ENCODE measurements around the gene MSI2.

MSI2 gene

DNA sequence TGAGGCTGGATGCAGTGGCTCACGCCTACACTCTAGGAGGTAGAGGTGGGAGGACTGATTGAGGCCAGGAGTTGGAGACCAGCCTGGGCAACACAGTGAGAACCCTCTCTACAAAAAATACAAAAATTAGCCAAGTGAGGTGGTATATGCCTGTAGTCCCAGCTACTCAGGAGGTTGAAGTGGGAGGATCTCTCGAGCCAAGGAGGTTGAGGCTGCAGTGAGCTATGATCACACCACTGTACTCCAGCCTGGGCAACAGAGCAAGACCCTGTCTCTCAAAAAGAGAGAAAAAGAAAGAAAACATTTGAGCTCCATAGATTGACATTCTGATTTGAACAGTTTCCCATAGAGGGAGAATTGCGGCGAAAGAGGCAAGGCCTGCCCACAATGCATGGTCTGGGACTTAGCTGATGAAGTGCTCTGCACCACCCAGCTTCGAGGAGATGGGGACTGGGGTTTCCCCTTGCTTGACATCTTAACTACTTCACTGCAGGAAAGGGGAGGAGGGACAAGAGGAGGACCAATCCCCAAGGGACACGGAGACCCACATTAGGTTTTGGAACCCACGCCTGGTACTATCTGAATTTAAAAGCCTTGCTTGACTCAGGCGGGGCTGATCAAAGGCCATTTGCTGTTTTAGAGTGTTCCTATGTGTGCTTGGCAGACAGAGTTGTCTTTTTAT lies 21.7 kb downstream of the MSI2 start:
- Histone ChIP-seq H3K4me1 (ENCODE audit: control insufficient read depth, insufficient read depth, low read length) (no peaks in the 10 kb centered on the region), H3K36me3 (ENCODE audit: control insufficient read depth, insufficient read depth, low read length) (no peaks in the 10 kb centered on the region), H3K4me3 (ENCODE audit: low read length) (no peak overlapping the region), H3K27ac (ENCODE audit: low read depth, low read length) (no peak overlapping the region), H3K9ac (ENCODE audit: low read length) (no peak overlapping the region), H3K27me3 (ENCODE audit: control insufficient read depth, insufficient read depth, low read length) (no peaks in the 10 kb centered on the region)

DNA sequence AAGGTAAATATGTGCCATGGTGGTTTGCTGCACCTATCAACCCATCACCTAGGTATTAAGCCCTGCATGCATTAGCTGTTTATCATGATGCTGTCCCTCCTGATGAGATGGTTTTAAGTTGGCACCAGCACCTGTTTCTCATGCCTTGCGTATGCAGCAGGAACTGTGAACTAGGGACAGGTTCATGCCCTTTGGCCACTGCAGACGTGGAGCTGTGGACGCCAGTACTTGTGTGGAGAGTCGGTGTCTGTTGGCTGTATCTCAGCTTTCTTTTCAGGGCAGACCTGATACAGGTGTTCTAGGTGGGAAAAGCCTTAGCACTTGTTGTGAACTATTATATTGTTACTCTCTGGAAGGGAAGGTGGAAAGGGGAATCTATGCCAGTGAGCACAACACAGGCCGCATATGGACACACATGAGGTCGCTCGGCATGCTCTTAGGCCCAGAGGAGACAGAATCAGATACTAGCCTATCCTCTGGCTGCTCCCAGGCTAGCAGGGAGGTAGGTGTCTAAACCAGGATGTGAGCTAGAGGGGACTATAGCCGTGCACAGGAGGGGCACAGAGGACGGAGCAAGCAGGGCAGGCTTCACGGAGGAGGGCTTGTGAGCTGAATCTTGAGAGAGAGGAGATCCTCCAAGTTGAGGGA lies 22.5 kb downstream of the MSI2 start:
- Histone ChIP-seq H3K9ac (ENCODE audit: low read length) (no peak overlapping the region), H3K27me3 (ENCODE audit: control insufficient read depth, insufficient read depth, low read length) (no peaks in the 10 kb centered on the region), H3K4me3 (ENCODE audit: low read length) (no peak overlapping the region), H3K27ac (ENCODE audit: low read depth, low read length) (no peak overlapping the region), H3K36me3 (ENCODE audit: control insufficient read depth, insufficient read depth, low read length) (no peaks in the 10 kb centered on the region), H3K4me1 (ENCODE audit: control insufficient read depth, insufficient read depth, low read length) (no peaks in the 10 kb centered on the region)

DNA sequence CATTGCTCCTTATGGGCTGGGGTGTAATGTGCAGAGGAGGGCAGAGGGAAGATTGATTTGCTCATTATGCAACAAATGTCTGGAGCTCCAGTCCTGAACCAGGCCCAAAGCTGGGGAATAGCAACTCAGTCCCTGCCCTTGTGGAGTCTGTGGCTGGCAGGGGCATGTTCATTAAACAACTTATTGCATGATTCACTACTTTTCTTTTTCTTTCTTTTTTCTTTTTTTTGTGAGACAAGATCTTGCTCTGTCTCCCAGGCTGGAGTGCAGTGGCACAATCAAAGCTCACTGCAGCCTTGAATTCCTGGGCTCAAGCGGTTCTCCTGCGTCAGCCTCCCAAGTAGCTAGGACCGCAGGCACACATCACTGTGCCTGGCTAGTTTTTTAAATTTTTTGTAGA lies 23.1 kb downstream of the MSI2 start:
- H3K9ac ChIP-seq (ENCODE audit: low read length), result no peak overlapping the region
- H3K4me1 ChIP-seq (ENCODE audit: control insufficient read depth, insufficient read depth, low read length), result no peaks in the 10 kb centered on the region
- H3K27me3 ChIP-seq (ENCODE audit: control insufficient read depth, insufficient read depth, low read length), result no peaks in the 10 kb centered on the region
- H3K36me3 ChIP-seq (ENCODE audit: control insufficient read depth, insufficient read depth, low read length), result no peaks in the 10 kb centered on the region
- no peak overlapping the region for H3K27ac ChIP-seq (ENCODE audit: low read depth, low read length)
- no peak overlapping the region for H3K4me3 ChIP-seq (ENCODE audit: low read length)

DNA sequence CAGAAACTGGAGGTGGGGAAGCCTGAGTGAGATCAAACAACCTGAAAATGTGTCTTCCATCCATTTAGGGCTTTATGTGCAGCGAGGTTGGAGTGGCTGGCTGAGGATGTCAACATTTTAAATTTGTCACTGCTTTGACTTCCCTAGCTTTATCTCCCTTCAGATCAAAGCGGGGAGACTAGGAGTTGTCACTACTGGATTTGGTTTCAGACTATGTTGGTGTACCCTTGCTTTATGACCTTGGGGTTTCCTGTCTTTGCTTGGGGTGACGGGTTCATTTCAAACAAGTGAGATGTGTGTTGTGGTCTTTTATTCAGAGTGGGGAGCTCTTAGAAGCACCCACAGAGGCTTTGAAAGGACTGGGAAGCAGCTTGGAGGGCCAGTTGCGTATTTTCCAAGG lies 25.6 kb downstream of the MSI2 start:
- Histone ChIP-seq H3K4me3 (ENCODE audit: low read length) (no peak overlapping the region), H3K27me3 (ENCODE audit: control insufficient read depth, insufficient read depth, low read length) (no peaks in the 10 kb centered on the region), H3K4me1 (ENCODE audit: control insufficient read depth, insufficient read depth, low read length) (no peaks in the 10 kb centered on the region), H3K27ac (ENCODE audit: low read depth, low read length) (no peak overlapping the region), H3K36me3 (ENCODE audit: control insufficient read depth, insufficient read depth, low read length) (no peaks in the 10 kb centered on the region), H3K9ac (ENCODE audit: low read length) (no peak overlapping the region)

- no peak overlapping the region for H3K4me3 ChIP-seq (ENCODE audit: low read length)
- H3K36me3 ChIP-seq (ENCODE audit: control insufficient read depth, insufficient read depth, low read length), result no peaks in the 10 kb centered on the region
- no peak overlapping the region for H3K9ac ChIP-seq (ENCODE audit: low read length)
- H3K27ac ChIP-seq (ENCODE audit: low read depth, low read length), result no peak overlapping the region
- H3K27me3 ChIP-seq (ENCODE audit: control insufficient read depth, insufficient read depth, low read length), result no peaks in the 10 kb centered on the region
- H3K4me1 ChIP-seq (ENCODE audit: control insufficient read depth, insufficient read depth, low read length), result no peaks in the 10 kb centered on the region
Observed at GRCh38 chr17:57282296-57282695, 26.0 kb downstream of the MSI2 start.

DNA sequence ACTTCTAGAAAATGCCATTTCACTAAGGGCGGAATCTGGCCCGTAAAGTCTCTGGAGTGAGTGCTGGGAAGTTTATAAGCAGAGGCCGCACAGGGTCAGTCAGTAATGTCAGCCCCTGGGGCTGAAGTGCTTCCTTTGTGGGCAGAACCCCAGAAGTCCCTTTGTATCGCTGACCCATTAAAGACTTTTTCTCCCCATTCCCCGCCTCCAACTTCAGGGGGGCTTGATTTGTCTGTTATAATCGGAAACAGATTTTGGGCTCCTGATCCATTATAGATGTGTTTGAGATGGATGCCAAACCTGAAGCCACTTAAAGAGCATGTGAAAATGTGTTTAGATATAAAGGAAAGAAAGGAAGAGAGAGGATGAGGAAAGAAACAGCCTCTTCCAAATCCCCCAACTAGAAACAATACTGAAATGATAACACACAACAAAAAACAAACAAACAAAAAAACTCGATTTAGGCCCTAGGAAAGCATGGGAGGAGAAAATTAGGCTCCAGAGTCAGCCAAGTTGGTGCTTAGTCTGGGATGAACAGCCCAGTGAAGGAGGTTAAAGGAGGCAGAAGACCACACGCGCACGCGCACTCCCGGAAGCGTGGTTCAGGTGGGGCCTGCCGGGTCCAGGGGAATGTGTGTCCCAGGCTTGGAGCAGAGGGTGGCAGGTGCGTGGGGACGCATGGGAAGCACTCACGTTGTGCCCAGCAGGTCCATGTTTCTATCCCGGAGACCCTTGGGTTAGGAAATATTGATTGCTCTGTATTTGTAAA lies 27.1 kb downstream of the MSI2 start:
- no peaks in the 10 kb centered on the region for H3K36me3 ChIP-seq (ENCODE audit: control insufficient read depth, insufficient read depth, low read length)
- H3K4me3 ChIP-seq (ENCODE audit: low read length), result no peak overlapping the region
- H3K27ac ChIP-seq (ENCODE audit: low read depth, low read length), result no peak overlapping the region
- no peak overlapping the region for H3K9ac ChIP-seq (ENCODE audit: low read length)
- H3K4me1 ChIP-seq (ENCODE audit: control insufficient read depth, insufficient read depth, low read length), result peaks cover 6% of the 10 kb centered on the region
- no peaks in the 10 kb centered on the region for H3K27me3 ChIP-seq (ENCODE audit: control insufficient read depth, insufficient read depth, low read length)

DNA sequence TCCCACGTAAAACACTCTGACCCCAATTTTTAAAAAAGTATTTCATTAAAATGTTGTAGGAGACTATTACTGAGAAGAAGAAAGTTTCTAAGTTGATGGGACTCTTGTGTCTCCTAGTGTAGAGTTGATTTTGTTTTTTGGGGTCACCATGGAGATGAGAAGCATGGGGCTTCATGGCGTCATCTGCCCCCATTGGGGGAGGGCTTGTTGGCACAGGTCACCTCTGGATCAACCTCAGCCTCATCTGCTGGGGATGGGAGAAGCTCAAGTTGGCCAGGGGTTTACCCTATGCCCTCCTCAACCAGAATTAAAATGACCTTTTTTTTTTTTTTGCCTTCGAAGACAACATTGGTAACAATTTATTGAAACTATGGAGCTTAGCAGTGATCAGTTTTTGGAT lies 28.3 kb downstream of the MSI2 start:
- no peaks in the 10 kb centered on the region for H3K27me3 ChIP-seq (ENCODE audit: control insufficient read depth, insufficient read depth, low read length)
- no peaks in the 10 kb centered on the region for H3K36me3 ChIP-seq (ENCODE audit: control insufficient read depth, insufficient read depth, low read length)
- H3K4me1 ChIP-seq (ENCODE audit: control insufficient read depth, insufficient read depth, low read length), result peaks cover 11% of the 10 kb centered on the region
- H3K4me3 ChIP-seq (ENCODE audit: low read length), result no peak overlapping the region
- no peak overlapping the region for H3K9ac ChIP-seq (ENCODE audit: low read length)
- no peak overlapping the region for H3K27ac ChIP-seq (ENCODE audit: low read depth, low read length)

DNA sequence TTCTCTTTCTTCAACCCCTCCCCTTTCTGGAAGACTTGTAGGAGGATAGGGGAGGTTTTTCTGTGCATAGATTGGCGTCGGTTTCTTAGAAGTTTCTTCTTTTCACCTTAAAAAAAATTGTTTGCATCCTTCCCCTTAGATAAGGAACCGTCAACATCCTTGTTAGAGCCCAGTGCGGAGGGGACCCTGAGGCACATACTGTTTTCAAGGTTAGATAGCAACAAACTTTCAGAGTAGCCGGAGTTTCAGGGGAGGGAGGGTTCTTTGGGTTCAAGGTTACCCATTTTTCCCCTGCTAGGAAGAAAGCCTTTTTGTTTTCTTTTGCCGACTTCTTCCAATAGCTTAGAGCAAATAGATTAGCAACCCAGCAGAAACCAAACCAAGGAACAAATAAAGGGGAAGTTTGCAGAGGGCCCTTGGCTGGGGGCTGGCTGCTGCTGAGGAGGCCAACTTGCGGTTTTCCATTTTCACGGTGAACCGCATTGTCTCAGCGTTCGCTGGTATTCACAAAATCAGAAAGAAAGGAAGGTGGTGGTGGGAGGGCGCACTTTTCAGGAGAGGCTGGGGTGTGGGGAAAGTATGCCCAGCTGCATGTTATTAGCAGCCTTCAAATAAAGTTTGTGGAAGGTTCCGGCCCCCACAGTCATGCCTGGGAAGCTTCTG lies 28.8 kb downstream of the MSI2 start:
- H3K27me3 ChIP-seq (ENCODE audit: control insufficient read depth, insufficient read depth, low read length), result no peaks in the 10 kb centered on the region
- H3K36me3 ChIP-seq (ENCODE audit: control insufficient read depth, insufficient read depth, low read length), result no peaks in the 10 kb centered on the region
- H3K9ac ChIP-seq (ENCODE audit: low read length), result no peak overlapping the region
- H3K4me3 ChIP-seq (ENCODE audit: low read length), result no peak overlapping the region
- H3K27ac ChIP-seq (ENCODE audit: low read depth, low read length), result no peak overlapping the region
- peaks cover 16% of the 10 kb centered on the region for H3K4me1 ChIP-seq (ENCODE audit: control insufficient read depth, insufficient read depth, low read length)

DNA sequence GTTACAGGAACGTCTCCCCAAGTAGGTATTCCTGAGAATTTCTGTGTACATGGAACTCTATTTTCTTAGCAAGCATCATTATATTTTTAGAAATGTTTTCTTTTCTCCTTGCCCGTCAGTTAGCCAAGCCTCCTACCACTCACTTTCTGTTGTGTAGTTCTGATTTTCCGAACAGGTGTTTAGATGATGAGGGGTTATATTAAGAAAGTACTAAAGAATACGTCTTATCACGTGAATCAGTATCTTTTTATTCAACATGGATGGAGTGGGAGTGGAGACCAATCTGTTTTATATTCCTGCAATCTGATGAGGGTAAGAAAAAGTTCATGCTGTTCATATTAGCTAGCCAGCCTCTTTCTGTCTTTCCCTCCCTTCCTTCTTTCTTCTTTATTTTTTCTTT lies 29.4 kb downstream of the MSI2 start:
- no peaks in the 10 kb centered on the region for H3K36me3 ChIP-seq (ENCODE audit: control insufficient read depth, insufficient read depth, low read length)
- no peak overlapping the region for H3K4me3 ChIP-seq (ENCODE audit: low read length)
- peaks cover 16% of the 10 kb centered on the region for H3K4me1 ChIP-seq (ENCODE audit: control insufficient read depth, insufficient read depth, low read length)
- no peak overlapping the region for H3K9ac ChIP-seq (ENCODE audit: low read length)
- no peaks in the 10 kb centered on the region for H3K27me3 ChIP-seq (ENCODE audit: control insufficient read depth, insufficient read depth, low read length)
- H3K27ac ChIP-seq (ENCODE audit: low read depth, low read length), result no peak overlapping the region

DNA sequence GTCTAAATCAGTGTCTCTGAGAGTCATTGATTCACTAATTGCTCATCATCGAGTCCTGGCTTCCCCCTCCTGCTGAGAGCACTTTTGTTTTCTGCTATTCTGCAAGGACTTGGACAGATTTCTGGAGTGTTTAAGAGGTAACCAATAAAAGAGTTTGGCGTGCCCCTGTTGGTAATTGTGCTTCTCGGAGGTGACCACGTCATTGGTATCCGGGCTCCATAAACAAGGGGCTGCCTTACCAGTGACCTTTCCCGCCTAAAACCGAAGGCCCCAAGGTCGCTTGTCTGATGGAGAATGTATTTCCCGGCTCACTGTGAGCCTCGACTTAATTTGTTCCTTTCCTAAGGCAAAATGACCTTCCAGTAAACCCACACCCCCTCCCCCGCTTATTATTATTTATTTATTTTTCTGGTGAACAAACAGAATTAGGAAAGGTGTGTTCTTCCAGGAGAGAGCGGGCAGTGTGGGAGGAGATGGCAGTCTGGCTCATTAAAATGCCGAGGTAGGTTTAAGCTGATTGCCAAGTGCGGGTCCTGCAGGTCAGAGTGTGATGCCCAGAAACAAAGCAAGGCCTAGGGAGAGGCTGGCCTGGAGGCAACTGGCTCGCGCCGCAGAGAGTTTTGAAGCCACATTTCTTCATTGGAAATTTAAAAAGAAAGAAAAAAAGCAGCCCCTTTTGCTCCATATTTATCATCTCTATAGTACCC lies 30.2 kb downstream of the MSI2 start:
- no peak overlapping the region for H3K27ac ChIP-seq (ENCODE audit: low read depth, low read length)

GRCh38 chr17:57288040-57288772 lies 31.9 kb downstream of the MSI2 start:
- H3K4me3 ChIP-seq (ENCODE audit: low read length), result no peak overlapping the region
- peaks cover 2% of the 10 kb centered on the region for H3K36me3 ChIP-seq (ENCODE audit: control insufficient read depth, insufficient read depth, low read length)
- H3K4me1 ChIP-seq (ENCODE audit: control insufficient read depth, insufficient read depth, low read length), result peaks cover 16% of the 10 kb centered on the region
- peak overlapping the region; percentile 40 for H3K27ac ChIP-seq (ENCODE audit: low read depth, low read length)
- no peak overlapping the region for H3K9ac ChIP-seq (ENCODE audit: low read length)
- no peaks in the 10 kb centered on the region for H3K27me3 ChIP-seq (ENCODE audit: control insufficient read depth, insufficient read depth, low read length)

More for the DNA sequence above, 30.2 kb downstream of the MSI2 start:
- Histone ChIP-seq H3K9ac (ENCODE audit: low read length) (no peak overlapping the region), H3K36me3 (ENCODE audit: control insufficient read depth, insufficient read depth, low read length) (no peaks in the 10 kb centered on the region), H3K4me3 (ENCODE audit: low read length) (no peak overlapping the region), H3K4me1 (ENCODE audit: control insufficient read depth, insufficient read depth, low read length) (peaks cover 16% of the 10 kb centered on the region), H3K27me3 (ENCODE audit: control insufficient read depth, insufficient read depth, low read length) (no peaks in the 10 kb centered on the region)
